ENCODE results near the gene ACTMAP. TPM values are rescaled to one million over a fixed set of nuclear protein-coding genes. Genes with fewer than 3 reads are reported as not detected.

Gene ACTMAP
- total and polyA plus RNA-seq, 9 of the 15 experiments (the other 6 are each of a cell fraction or from before 2014, with no cell fraction given) = 1.7 to 16.6 (median 4.9) TPM

- TF ChIP-seq CBX1 (IDR thresholded peaks at IDR 0.05; ENCODE audit: low read depth) = no peak
- TF ChIP-seq HDAC8 (tag; IDR thresholded peaks at IDR 0.05) = no peak
- TF ChIP-seq HMGXB4 (CRISPR knock-in tag; IDR thresholded peaks at IDR 0.05) = no peak
- no peak for TF ChIP-seq ZMIZ1 (IDR thresholded peaks at IDR 0.05; ENCODE audit: low read depth in 2 of 2, low read length in 2 of 2)
- TF ChIP-seq ID3 (CRISPR knock-in tag; IDR thresholded peaks at IDR 0.05) = no peak
- TF ChIP-seq ID3 (tag; IDR thresholded peaks at IDR 0.05) = no peak
- no peak for TF ChIP-seq BACH1 (tag; IDR thresholded peaks at IDR 0.05)
- no peak for TF ChIP-seq BDP1 (IDR thresholded peaks at IDR 0.05; ENCODE audit: insufficient read depth, insufficient read length)
Measured at GRCh38 chr19:40780582-40780981, 30.3 kb upstream of the ACTMAP start (continued).

Data from K562 (cell line).